ENCODE measurements around the gene EDDM3A. TPM values are rescaled to one million over a fixed set of nuclear protein-coding genes. Genes with fewer than 3 reads are reported as not detected.

Gene EDDM3A, protein sequence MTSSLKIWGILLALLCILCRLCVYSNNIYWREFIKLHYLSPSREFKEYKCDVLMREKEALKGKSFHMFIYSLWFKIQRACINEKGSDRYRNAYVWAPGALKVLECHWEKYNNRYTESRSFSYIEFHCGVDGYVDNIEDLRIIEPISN
- not detected for polyA plus RNA-seq (2012; ENCODE audit: insufficient read depth, insufficient read length, low read depth)

DNA sequence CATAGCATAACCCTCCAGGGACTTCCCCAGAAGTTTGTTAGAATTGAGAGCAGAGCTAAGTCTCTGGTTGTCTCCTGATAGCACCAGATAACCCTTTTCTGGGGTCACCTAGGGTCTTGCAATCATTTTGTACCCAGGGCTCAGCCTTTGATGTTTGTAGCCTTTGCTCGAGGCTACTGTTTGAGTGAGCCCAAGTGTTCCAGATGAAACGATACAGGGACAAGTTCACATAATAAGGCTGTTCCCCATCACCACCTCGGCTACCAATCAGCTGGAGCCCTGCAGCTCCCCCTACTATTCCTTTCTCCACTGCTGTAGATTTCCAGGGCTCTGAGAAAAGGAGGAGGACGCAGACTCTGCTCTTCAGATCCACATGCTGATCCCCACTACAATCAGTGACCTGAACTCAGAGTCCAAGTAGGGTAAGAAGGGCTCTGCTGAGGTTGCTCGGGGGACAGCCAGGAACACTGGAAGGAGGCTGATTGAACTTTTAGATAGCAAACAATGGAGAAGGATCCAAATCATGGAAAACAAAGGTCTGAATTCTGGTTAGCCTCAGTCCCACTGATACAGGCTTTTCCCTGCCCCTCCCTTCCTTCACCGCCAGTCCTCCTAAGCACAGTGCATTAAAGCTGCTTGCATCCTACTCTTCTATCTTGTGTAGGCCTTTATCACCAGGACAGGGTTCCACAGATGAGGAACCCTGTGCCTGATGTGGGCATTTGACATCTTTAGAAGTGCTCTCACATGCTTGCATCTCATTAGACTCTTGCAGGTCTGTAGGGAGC lies at the start of gene EDDM3A:
TSS of gene EDDM3A (plus strand) at position 317 of the 788 bp plus-strand sequence. CDS start 1,694 bp downstream, outside the sequence.
- Histone ChIP-seq H3K9me3 (no peaks in the 10 kb centered on the region), H3K27me3 (peaks cover 17% of the 10 kb centered on the region), H3K36me3 (no peaks in the 10 kb centered on the region), H3K4me3 (ENCODE audit: low read depth, low read length) (no peak within 1 kb of the TSS), H3K4me1 (no peaks in the 10 kb centered on the region)
- DNase-seq: no peak
- TF ChIP-seq CTCF (IDR thresholded peaks at IDR 0.05; ENCODE audit: low read depth, low read length): no peak

DNA sequence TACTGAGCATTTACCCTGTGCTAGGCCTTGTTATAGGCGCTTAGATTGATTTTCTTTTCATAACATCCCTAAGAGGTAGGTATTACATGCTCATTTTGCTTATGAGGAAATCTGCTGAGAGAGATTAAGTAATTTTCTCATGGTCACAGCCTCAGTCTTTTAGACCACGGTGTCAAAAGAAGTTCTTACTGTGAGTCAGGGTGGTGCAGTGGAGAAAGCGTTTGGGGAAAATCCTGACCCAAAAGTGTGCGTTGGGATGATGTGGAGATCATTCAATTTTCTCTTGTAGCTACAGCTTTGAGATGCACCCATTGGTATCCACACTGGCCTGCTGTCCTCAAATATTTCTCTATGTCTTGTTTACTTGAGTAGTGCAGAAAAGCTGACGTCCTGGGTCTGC lies 48.9 kb upstream of the EDDM3A start:
- TF ChIP-seq CTCF (IDR thresholded peaks at IDR 0.05; ENCODE audit: low read depth, low read length): no peak
- Histone ChIP-seq H3K9me3 (no peaks in the 10 kb centered on the region; the same call in 1 of the 2 replicates), H3K36me3 (no peaks in the 10 kb centered on the region), H3K4me3 (ENCODE audit: low read depth, low read length) (no peak overlapping the region), H3K4me1 (no peaks in the 10 kb centered on the region), H3K27me3 (peaks cover 33% of the 10 kb centered on the region)
- no peak for DNase-seq

DNA sequence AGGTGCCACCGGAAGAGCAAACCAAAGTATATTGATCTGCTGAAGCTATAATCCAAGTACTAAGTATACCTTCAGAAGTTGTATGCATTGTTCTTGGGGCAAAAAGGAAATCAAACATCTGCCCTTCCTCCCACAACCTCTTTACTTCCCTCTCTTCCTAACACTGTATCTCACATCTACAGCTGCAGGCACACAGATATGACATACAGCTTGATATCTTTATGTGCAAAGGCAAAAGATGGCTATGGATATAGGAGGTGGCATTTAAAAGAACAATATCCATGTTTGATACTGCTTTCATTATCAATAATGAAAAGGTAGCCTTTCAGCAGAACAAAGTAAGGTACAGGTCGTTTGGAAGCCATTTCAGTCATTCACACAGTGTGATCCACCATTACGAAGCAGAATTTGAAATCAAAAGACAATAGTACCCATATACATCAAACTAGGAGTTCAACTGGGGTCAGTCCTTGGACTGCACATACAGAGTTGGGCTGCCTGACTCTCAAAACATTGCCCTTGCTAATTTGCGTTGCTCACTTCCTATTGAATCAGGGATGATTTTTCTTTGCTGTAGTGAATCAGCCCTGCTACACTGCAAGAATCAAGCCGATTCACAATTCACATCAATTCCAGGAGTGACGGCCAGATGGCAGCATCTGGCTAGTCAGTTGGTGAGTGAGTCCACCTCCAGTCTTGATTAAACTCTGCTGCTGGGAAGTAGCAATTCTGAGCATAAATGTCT lies 48.2 kb upstream of the EDDM3A start:
- Histone ChIP-seq H3K4me3 (ENCODE audit: low read depth, low read length) (no peak overlapping the region), H3K4me1 (no peaks in the 10 kb centered on the region), H3K27me3 (peaks cover 34% of the 10 kb centered on the region), H3K9me3 (no peaks in the 10 kb centered on the region; the same call in 1 of the 2 replicates), H3K36me3 (no peaks in the 10 kb centered on the region)
- DNase-seq: peak; percentile 63
- TF ChIP-seq CTCF (IDR thresholded peaks at IDR 0.05; ENCODE audit: low read depth, low read length): peak; percentile 91

DNA sequence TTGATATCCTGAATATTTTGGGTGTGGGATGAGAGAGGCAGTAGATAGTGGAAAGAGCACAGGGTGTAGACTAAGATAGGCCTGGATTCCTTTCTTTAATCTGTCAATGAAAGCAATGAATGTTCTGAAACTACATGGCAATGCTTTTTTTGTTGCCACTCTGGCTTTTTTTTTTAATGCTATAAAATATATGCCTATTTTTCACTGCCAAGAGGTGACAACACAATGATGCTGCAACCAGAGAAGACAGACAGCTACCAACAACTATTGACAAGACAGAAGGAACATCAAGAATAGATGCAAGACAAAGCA lies 47.7 kb upstream of the EDDM3A start:
- Histone ChIP-seq H3K27me3 (peaks cover 34% of the 10 kb centered on the region), H3K4me3 (ENCODE audit: low read depth, low read length) (no peak overlapping the region), H3K4me1 (no peaks in the 10 kb centered on the region), H3K9me3 (no peaks in the 10 kb centered on the region; the same call in 1 of the 2 replicates), H3K36me3 (no peaks in the 10 kb centered on the region)
- DNase-seq: no peak
- TF ChIP-seq CTCF (IDR thresholded peaks at IDR 0.05; ENCODE audit: low read depth, low read length): no peak

DNA sequence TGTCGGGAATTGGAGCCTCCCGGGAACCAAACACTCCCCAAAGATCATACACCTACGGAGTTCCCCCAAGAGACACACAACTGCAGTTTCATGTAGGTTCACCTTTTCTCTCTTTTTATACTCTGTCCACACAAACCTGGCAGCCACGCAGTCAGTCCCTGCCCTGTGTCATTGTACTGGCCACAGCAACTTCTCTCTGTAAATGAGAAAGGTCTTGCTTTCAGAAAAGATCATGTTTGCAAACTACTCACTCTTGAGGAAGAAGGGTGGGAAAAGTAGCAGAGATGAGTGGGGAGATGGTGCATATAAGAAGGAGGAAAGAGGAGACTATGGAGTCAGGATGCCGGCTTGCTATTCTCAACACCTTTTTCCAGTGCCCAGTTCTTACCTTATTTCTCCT lies 46.8 kb upstream of the EDDM3A start:
- no peaks in the 10 kb centered on the region for H3K4me1 ChIP-seq
- peaks cover 40% of the 10 kb centered on the region for H3K27me3 ChIP-seq
- no peaks in the 10 kb centered on the region for H3K36me3 ChIP-seq
- H3K9me3 ChIP-seq: no peaks in the 10 kb centered on the region; the same call in 1 of the 2 replicates
- DNase-seq: no peak
- no peak for TF ChIP-seq CTCF (IDR thresholded peaks at IDR 0.05; ENCODE audit: low read depth, low read length)
- no peak overlapping the region for H3K4me3 ChIP-seq (ENCODE audit: low read depth, low read length)

All from BE2C (cell line).